CD4-positive, alpha-beta memory T cell (primary cell): Measurements from ENCODE around the gene CD7. TPM values are rescaled to one million over a fixed set of nuclear protein-coding genes. Genes with fewer than 3 reads are reported as not detected.

Experiments used
- CTCF ChIA-PET: fragments of 350-600 bp; sonication (Branson Sonifier 250); formaldehyde crosslinking; loops from one replicate; lab custom pipeline; 2021; ENCODE audit warnings: inconsistent platforms; ENCODE audit not compliant: partially characterized antibody; lab: Charles Lee
- POLR2A ChIA-PET: fragments of 350-600 bp; sonication (Branson Sonifier 250); formaldehyde crosslinking; loops from one replicate; lab custom pipeline; 2021; ENCODE audit not compliant: partially characterized antibody; lab: Charles Lee
- DNase-seq, 5 donors: peaks; one replicate each; pipeline versions ENCODE4 v3.0.0 to v3.0.0-alpha.2; 2020 to 2022; ENCODE audit warnings: mixed read lengths in 1 of 5
- H3K27ac ChIP-seq: one replicate; pipeline ENCODE4 v1.7.0; 2013; ENCODE audit warnings: low read depth, low read length
- H3K27me3 ChIP-seq: 2 replicates; pipeline ENCODE4 v1.7.0; 2013; ENCODE audit warnings: mild to moderate bottlenecking, low read length, moderate library complexity; ENCODE audit not compliant: insufficient read depth
- H3K36me3 ChIP-seq: 2 replicates; pipeline ENCODE4 v1.7.0; 2013; ENCODE audit warnings: mild to moderate bottlenecking, low read length, moderate library complexity; ENCODE audit not compliant: insufficient read depth
- H3K4me1 ChIP-seq: 2 replicates; pipeline ENCODE4 v1.7.0; 2013; ENCODE audit warnings: mild to moderate bottlenecking, low read length, moderate library complexity; ENCODE audit not compliant: insufficient read depth
- H3K4me3 ChIP-seq, 2 donors: one replicate each; pipeline ENCODE4 v1.7.0; 2013; ENCODE audit warnings: low read length in 2 of 2, mild to moderate bottlenecking in 1 of 2
- H3K9me3 ChIP-seq, 2 donors: one replicate each; pipeline ENCODE4 v1.7.0; 2013; ENCODE audit warnings: low read length in 2 of 2, control low read depth in 1 of 2; ENCODE audit not compliant: control insufficient read depth in 1 of 2
- H3K27ac Mint-ChIP-seq, 7 donors: one replicate each; pipeline ENCODE4 v1.8.0; 2020 to 2021; ENCODE audit warnings: mixed read lengths in 7 of 7, mild to moderate bottlenecking in 6 of 7, inconsistent platforms in 3 of 7, moderate library complexity in 3 of 7
- H3K27me3 Mint-ChIP-seq, 2 donors: one replicate each; pipeline ENCODE4 v1.8.0; 2020 to 2021; ENCODE audit warnings: mixed read lengths in 2 of 2
- H3K36me3 Mint-ChIP-seq, 2 donors: one replicate each; pipeline ENCODE4 v1.8.0; 2020 to 2021; ENCODE audit warnings: mixed read lengths in 2 of 2, inconsistent platforms in 1 of 2, mild to moderate bottlenecking in 1 of 2
- H3K4me1 Mint-ChIP-seq, 4 donors: one replicate each; pipeline ENCODE4 v1.8.0; 2020 to 2021; ENCODE audit warnings: mixed read lengths in 4 of 4, mild to moderate bottlenecking in 1 of 4
- H3K4me3 Mint-ChIP-seq, 8 donors: one replicate each; pipeline ENCODE4 v1.8.0; 2020 to 2021; ENCODE audit warnings: mixed read lengths in 8 of 8, mild to moderate bottlenecking in 7 of 8, moderate library complexity in 6 of 8, inconsistent platforms in 3 of 8
- H3K9me3 Mint-ChIP-seq, 8 donors: one replicate each; pipeline ENCODE4 v1.8.0; 2020 to 2021; ENCODE audit warnings: mixed read lengths in 8 of 8, mild to moderate bottlenecking in 5 of 8, inconsistent platforms in 3 of 8, moderate library complexity in 1 of 8
- intact Hi-C: fragments of 100-400 bp; cut with micrococcal nuclease; formaldehyde crosslinking; loops from one replicate; pipeline ENCODE4 v1.15.1; 2023
- polyA plus RNA-seq, 2 donors: library from polyadenylated mRNA; unstranded; fragments of 300-500 nt; fragmentation: Illumina TruSeq; gene quantifications; one replicate each; pipeline ENCODE4 v1.2.3, GENCODE V29; 2021
- total RNA-seq, 2 experiments: library from RNA; stranded (reverse); gene quantifications; one replicate each; pipeline ENCODE4 v1.2.3, GENCODE V29; 2021

The CD7 gene
- total and polyA plus RNA-seq, 4 experiments from 2014 or later, result 40.9 to 82.6 (median 47.1) TPM

- peak in 1 of 5 donors; percentile 7 for DNase-seq
These were observed 25.7 kb downstream of the CD7 start for GRCh38 chr17:82291582-82292250.

DNA sequence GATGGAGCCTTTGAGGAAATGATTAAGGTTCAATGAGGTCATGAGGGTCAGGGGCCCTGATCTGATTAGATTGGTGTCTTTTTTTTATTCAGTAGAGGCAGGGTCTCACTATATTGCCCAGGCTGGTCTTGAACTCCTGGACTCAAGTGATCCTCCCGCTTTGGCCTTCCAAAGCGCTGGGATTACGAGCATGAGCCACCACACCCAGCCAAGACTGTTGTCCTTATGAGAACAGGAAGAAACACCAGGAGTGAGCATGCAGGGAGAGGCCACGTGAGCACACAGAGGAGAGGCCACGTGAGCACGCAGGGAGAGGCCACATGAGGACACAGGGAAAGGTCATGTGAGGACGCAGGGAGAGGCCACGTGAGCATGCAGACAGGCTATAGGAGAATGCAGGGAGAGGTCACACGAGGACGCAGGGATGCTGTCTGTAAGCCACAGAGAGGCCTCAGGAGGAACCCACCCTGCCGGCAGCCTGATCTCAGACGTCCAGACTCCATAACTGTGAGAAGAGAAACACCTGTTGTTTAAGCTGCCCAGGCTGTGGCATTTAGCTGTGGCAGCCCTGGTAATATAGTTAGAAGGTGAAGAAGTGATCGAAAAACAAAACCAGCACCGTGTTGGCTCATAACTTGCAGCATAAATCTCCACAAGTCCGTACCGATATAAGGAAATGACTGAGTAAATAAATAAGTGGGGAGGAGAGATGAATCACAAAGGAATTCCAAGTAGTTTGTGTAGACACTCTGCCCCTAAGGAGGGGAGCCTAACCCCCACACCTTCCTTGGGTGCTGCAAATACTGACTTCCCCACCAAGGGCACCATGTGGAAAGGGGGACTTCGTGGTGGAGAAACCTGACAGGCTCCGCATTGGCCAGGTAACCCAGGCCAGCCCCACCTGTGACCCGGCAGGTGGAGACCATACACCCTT is 29.3 kb downstream of the CD7 start:
- H3K4me1 Mint-ChIP-seq, result peaks cover 3 to 10% (median 6%) of the 10 kb centered on the region in 4 donors
- Histone ChIP-seq H3K9me3 (no peaks in the 10 kb centered on the region), H3K4me1 (peaks cover 8% of the 10 kb centered on the region), H3K27me3 (no peaks in the 10 kb centered on the region), H3K36me3 (no peaks in the 10 kb centered on the region), H3K4me3 (no peak overlapping the region), H3K27ac (no peak overlapping the region)
- no peaks in the 10 kb centered on the region for H3K9me3 Mint-ChIP-seq
- no peak for DNase-seq
- H3K27ac Mint-ChIP-seq, result peak overlapping the region in 1 of 7 donors; percentile 57
- H3K36me3 Mint-ChIP-seq, result peaks cover 0 to 2% of the 10 kb centered on the region in 2 donors
- intact Hi-C loops, result no loop called here
- H3K27me3 Mint-ChIP-seq, result no peaks in the 10 kb centered on the region
- no peak overlapping the region for H3K4me3 Mint-ChIP-seq
- CTCF ChIA-PET, result no interaction called here
- POLR2A ChIA-PET, result interaction anchor here (0.9 to 1.4 kb wide), 2 partner anchors 9 to 15 kb away, joined by 4 to 5 read pairs; no protein-coding TSS in a partner anchor

More at GRCh38 chr17:82291582-82292250, 25.7 kb downstream of the CD7 start:
- H3K9me3 Mint-ChIP-seq, result no peaks in the 10 kb centered on the region
- Histone ChIP-seq H3K36me3 (no peaks in the 10 kb centered on the region), H3K4me3 (peak overlapping the region; percentile 42 to 66), H3K9me3 (no peaks in the 10 kb centered on the region), H3K27ac (peak overlapping the region; percentile 84), H3K27me3 (no peaks in the 10 kb centered on the region), H3K4me1 (peaks cover 16% of the 10 kb centered on the region)
- ChIA-PET POLR2A (interaction anchor here (0.9 to 2.7 kb wide), 17 partner anchors 7 to 365 kb away, joined by 3 to 43 read pairs (median 5); partner anchors contain the start of genes CD7, CENPX, CSNK1D and DCXR), CTCF (interaction anchor here (0.9 to 2.2 kb wide), 2 partner anchors 9 to 86 kb away, joined by 4 to 11 read pairs; no protein-coding TSS in a partner anchor)
- no peaks in the 10 kb centered on the region for H3K27me3 Mint-ChIP-seq
- peaks cover 0 to 2% of the 10 kb centered on the region in 2 donors for H3K36me3 Mint-ChIP-seq
- intact Hi-C loops, result loop anchor here (1.0 to 10.0 kb wide), 3 partner anchors 18 to 427 kb away; partner anchors contain the start of genes CSNK1D, P4HB and SLC16A3
- H3K27ac Mint-ChIP-seq, result peak overlapping the region; percentile 10 to 91 (median 71)
- peak overlapping the region; percentile 57 to 90 (median 72) for H3K4me3 Mint-ChIP-seq
- H3K4me1 Mint-ChIP-seq, result peaks cover 21 to 38% (median 29%) of the 10 kb centered on the region in 4 donors

GRCh38 chr17:82287013-82287867 is 30.2 kb downstream of the CD7 start:
- no peaks in the 10 kb centered on the region for H3K27me3 ChIP-seq
- no peaks in the 10 kb centered on the region for H3K36me3 Mint-ChIP-seq
- peaks cover 0 to 10% (median 3%) of the 10 kb centered on the region in 4 donors for H3K4me1 Mint-ChIP-seq
- H3K27ac ChIP-seq, result no peak overlapping the region
- no peaks in the 10 kb centered on the region for H3K9me3 ChIP-seq
- no peaks in the 10 kb centered on the region for H3K36me3 ChIP-seq
- peak overlapping the region in 1 of 7 donors; percentile 10 for H3K27ac Mint-ChIP-seq
- DNase-seq, result no peak
- H3K4me1 ChIP-seq, result peaks cover 14% of the 10 kb centered on the region
- H3K4me3 ChIP-seq, result no peak overlapping the region
- no peaks in the 10 kb centered on the region for H3K27me3 Mint-ChIP-seq
- H3K4me3 Mint-ChIP-seq, result no peak overlapping the region
- intact Hi-C loops, result no loop called here
- ChIA-PET POLR2A (interaction anchor here (0.9 kb wide), 1 partner anchor 10 kb away, joined by 5 read pairs; no protein-coding TSS in a partner anchor), CTCF (no interaction called here)
- no peaks in the 10 kb centered on the region for H3K9me3 Mint-ChIP-seq

- intact Hi-C loops, result no loop called here
- Mint-ChIP-seq H3K27ac (peak overlapping the region in 1 of 7 donors; percentile 4), H3K9me3 (no peaks in the 10 kb centered on the region), H3K36me3 (no peaks in the 10 kb centered on the region), H3K4me1 (peaks cover 8 to 13% (median 11%) of the 10 kb centered on the region in 4 donors), H3K27me3 (no peaks in the 10 kb centered on the region), H3K4me3 (no peak overlapping the region)
- H3K4me1 ChIP-seq, result peaks cover 23% of the 10 kb centered on the region
- H3K36me3 ChIP-seq, result no peaks in the 10 kb centered on the region
- DNase-seq, result no peak
- POLR2A ChIA-PET, result interaction anchor here (1.6 to 2.0 kb wide), 2 partner anchors 7 to 13 kb away, joined by 6 to 7 read pairs; no protein-coding TSS in a partner anchor
- H3K27me3 ChIP-seq, result no peaks in the 10 kb centered on the region
- no peak overlapping the region for H3K27ac ChIP-seq
- H3K4me3 ChIP-seq, result no peak overlapping the region
- H3K9me3 ChIP-seq, result no peaks in the 10 kb centered on the region
- CTCF ChIA-PET, result interaction anchor here (1.5 kb wide), 1 partner anchor 13 kb away, joined by 6 read pairs; no protein-coding TSS in a partner anchor
These were observed 32.3 kb downstream of the CD7 start for GRCh38 chr17:82285141-82285540.

DNA sequence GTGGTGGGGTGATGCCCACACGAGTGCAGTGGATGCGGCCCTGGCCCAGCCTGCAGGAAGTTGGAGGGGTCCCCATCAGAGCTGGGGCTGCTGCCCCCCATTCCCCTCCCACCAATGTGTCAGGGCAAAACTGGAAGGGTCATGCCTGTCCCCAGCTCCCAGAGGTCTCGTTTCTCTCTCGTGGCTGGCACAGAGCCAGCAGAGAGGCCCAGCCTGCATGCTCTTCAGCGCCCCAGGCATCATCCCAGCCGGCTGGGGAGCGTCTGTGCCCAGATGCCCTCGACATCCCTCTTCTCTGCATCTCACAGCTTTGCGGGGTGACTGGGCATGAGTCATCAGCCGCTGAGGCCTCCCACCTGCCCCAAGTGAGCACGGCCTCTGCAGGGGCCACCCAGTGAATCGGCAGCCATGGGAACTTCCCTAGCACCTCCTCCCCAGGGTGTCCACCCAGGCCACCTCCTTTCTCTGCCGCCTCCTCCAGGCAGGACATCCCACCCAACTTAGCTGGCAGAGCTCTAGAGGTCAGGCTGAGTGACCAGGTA is 34.1 kb downstream of the CD7 start:
- peaks cover 8 to 13% (median 11%) of the 10 kb centered on the region in 4 donors for H3K4me1 Mint-ChIP-seq
- CTCF ChIA-PET, result interaction anchor here (1.4 to 1.5 kb wide), 2 partner anchors 15 to 38 kb away, joined by 5 to 6 read pairs; no protein-coding TSS in a partner anchor
- no peak overlapping the region for H3K27ac ChIP-seq
- no peaks in the 10 kb centered on the region for H3K27me3 ChIP-seq
- no peak overlapping the region for H3K4me3 ChIP-seq
- H3K27me3 Mint-ChIP-seq, result no peaks in the 10 kb centered on the region
- no peak overlapping the region for H3K27ac Mint-ChIP-seq
- no peak for DNase-seq
- no peaks in the 10 kb centered on the region for H3K36me3 ChIP-seq
- intact Hi-C loops, result no loop called here
- no peak overlapping the region for H3K4me3 Mint-ChIP-seq
- POLR2A ChIA-PET, result interaction anchor here (0.7 to 3.6 kb wide), 5 partner anchors 9 to 27 kb away, joined by 3 to 13 read pairs (median 3); partner anchors contain the start of gene CSNK1D
- H3K36me3 Mint-ChIP-seq, result no peaks in the 10 kb centered on the region
- H3K9me3 ChIP-seq, result no peaks in the 10 kb centered on the region
- peaks cover 23% of the 10 kb centered on the region for H3K4me1 ChIP-seq
- H3K9me3 Mint-ChIP-seq, result no peaks in the 10 kb centered on the region
